SU-DHL-6 (cell line): ENCODE measurements around the gene LRRC73.

Source experiments
- CTCF ChIP-seq: fragments of 200-600 bp; sonication (generic); IDR thresholded peaks from one replicate; pipeline ENCODE4 v1.5.1; 2017; ENCODE audit warnings: antibody characterized with exemption, mild to moderate bottlenecking, low read length, moderate library complexity; ENCODE audit not compliant: insufficient read depth, poor library complexity, severe bottlenecking
- EZH2phosphoT487 ChIP-seq: fragments of 200-600 bp; sonication (generic), shearing (Covaris generic); conservative IDR thresholded peaks from 2 replicates; pipeline ENCODE4 v1.6.1; 2018; ENCODE audit warnings: mild to moderate bottlenecking, antibody characterized with exemption, low read length, moderate library complexity, mixed read lengths

GRCh38 chr6:43505718-43506117, 4.4 kb downstream of the LRRC73 start:
- TF ChIP-seq CTCF = no peak
- TF ChIP-seq EZH2phosphoT487 = no peak
